Stimulated activated CD4-positive, alpha-beta T cell treated with anti-CD3 and anti-CD28 coated beads, TNF-alpha, amount 100 ng/mL, for 48 hours (primary cell): ENCODE data around the gene DLG2.
"Not testable (repeated sequence)": the region's sequence is repeated elsewhere in the genome, so short reads cannot be mapped to it uniquely, and the experiment has no call there.

Experiments
- DNase-seq, 3 donors: peaks; one replicate each; pipeline ENCODE4 v3.0.0-alpha.2; 2020; ENCODE audit warnings: low read depth in 3 of 3

DLG2 gene

GRCh38 chr11:84784158-84784557 lies 843.0 kb downstream of the DLG2 start:
- DNase-seq: not testable (repeated sequence)

GRCh38 chr11:84780689-84781293 lies 846.4 kb downstream of the DLG2 start:
- DNase-seq: no peak

- DNase-seq: no peak
These were observed 851.6 kb downstream of the DLG2 start for GRCh38 chr11:84775503-84775902.

GRCh38 chr11:84763931-84764330 lies 863.2 kb downstream of the DLG2 start:
- no peak for DNase-seq

GRCh38 chr11:84757711-84758110 lies 869.4 kb downstream of the DLG2 start:
- DNase-seq: no peak

- DNase-seq: no peak
These were observed 875.8 kb downstream of the DLG2 start for GRCh38 chr11:84751371-84751770.

- no peak for DNase-seq
These were observed 879.3 kb downstream of the DLG2 start for GRCh38 chr11:84747871-84748270.

GRCh38 chr11:84740050-84740449 lies 887.1 kb downstream of the DLG2 start:
- DNase-seq: no peak

- DNase-seq: no peak
These were observed 902.9 kb downstream of the DLG2 start for GRCh38 chr11:84724256-84724655.

GRCh38 chr11:84722583-84723108 lies 904.5 kb downstream of the DLG2 start:
- no peak for DNase-seq

- no peak for DNase-seq
These were observed 905.6 kb downstream of the DLG2 start for GRCh38 chr11:84721561-84721961.

- DNase-seq: no peak
These were observed 906.3 kb downstream of the DLG2 start for GRCh38 chr11:84720706-84721402.

GRCh38 chr11:84719935-84720577 lies 907.1 kb downstream of the DLG2 start:
- no peak for DNase-seq

GRCh38 chr11:84714316-84714780 lies 912.8 kb downstream of the DLG2 start:
- no peak for DNase-seq

- DNase-seq: no peak
These were observed 935.3 kb downstream of the DLG2 start for GRCh38 chr11:84691830-84692229.

GRCh38 chr11:84687433-84687832 lies 939.7 kb downstream of the DLG2 start:
- DNase-seq: no peak

- no peak for DNase-seq
These were observed 940.4 kb downstream of the DLG2 start for GRCh38 chr11:84686716-84687115.

GRCh38 chr11:84685976-84686375 lies 941.2 kb downstream of the DLG2 start:
- no peak for DNase-seq

- DNase-seq: no peak
These were observed 942.0 kb downstream of the DLG2 start for GRCh38 chr11:84685149-84685548.

- DNase-seq: no peak
These were observed 945.7 kb downstream of the DLG2 start for GRCh38 chr11:84681456-84681855.

GRCh38 chr11:84675396-84676025 lies 951.6 kb downstream of the DLG2 start:
- DNase-seq: no peak

GRCh38 chr11:84673753-84674152 lies 953.4 kb downstream of the DLG2 start:
- DNase-seq: no peak
